ENCODE results near the gene S100A8. TPM values are rescaled to one million over a fixed set of nuclear protein-coding genes. Genes with fewer than 3 reads are reported as not detected.

Gene S100A8
- 100 to 1,000 TPM in 1 of 4 donors, 10 to 100 TPM in 3; 50.4 to 402 (median 59.6) TPM for total RNA-seq

DNA sequence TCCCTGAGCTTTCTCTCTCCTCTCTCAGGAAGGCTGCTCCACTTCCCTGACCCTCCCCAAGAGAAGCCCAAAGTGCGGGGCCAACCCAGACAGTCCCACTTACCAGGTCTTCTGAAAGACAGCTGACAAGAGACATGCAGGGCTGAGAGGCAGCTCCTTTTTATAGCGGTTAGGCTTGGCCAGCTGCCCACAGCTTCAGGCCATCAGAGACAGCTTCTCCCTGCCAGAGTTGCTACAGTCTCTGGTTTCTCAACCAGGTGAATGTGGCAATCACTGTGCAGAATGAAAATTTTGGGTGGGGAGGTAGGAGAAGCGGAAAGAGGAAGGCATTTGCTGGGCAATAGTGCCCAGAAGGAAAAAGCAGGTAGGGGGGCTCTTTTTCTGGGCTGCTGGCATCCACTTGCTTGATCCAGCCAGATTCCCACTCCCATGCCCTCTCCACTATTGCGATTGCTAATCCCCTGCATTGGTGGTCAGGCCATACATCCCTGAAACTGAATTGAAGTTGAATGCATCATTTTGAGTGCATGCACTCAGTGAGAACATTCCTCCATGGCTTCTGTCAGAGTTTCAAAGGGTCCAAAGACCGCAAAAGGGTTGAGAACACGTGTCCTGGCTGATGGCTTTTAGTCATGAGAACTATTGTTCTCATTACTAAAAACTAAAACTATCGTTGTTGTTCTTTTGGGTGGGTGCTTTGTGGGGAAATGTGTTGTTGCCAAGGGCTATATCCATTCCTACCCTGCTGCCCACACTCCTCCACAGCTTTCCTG is at the start of gene S100A8:
TSS of gene S100A8 (minus strand) at position 136 of the 773 bp plus-strand sequence. CDS start 538 bp downstream, outside the sequence.
- TF ChIP-seq, protein P1, sequence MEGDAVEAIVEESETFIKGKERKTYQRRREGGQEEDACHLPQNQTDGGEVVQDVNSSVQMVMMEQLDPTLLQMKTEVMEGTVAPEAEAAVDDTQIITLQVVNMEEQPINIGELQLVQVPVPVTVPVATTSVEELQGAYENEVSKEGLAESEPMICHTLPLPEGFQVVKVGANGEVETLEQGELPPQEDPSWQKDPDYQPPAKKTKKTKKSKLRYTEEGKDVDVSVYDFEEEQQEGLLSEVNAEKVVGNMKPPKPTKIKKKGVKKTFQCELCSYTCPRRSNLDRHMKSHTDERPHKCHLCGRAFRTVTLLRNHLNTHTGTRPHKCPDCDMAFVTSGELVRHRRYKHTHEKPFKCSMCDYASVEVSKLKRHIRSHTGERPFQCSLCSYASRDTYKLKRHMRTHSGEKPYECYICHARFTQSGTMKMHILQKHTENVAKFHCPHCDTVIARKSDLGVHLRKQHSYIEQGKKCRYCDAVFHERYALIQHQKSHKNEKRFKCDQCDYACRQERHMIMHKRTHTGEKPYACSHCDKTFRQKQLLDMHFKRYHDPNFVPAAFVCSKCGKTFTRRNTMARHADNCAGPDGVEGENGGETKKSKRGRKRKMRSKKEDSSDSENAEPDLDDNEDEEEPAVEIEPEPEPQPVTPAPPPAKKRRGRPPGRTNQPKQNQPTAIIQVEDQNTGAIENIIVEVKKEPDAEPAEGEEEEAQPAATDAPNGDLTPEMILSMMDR (IDR thresholded peaks at IDR 0.05) = no peak
- no peak for DNase-seq (ENCODE audit: low spot score)
- ATAC-seq (ENCODE audit: low FRiP score) = peak; percentile 31

DNA sequence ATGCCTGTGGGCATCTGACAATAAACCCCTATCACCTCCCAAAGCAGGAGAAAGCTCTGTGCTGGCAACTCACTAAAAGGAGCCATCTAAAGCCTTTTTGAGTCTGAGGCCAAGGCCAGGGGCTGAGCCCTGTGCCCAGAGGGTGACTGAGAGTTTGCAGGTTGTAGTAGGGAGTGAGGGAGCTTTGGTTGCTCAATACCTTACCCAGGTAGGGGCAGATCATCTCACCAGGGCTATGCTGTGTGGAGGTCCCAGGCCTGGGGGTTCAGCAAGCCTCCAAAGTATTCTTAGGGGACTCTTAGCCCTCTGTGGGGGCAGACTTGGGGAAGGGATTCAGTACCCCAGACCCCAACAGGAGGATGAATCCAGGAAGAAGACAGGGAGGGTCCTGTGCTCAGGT is 48.4 kb upstream of the S100A8 start:
- ATAC-seq (ENCODE audit: low FRiP score) = no peak
- DNase-seq (ENCODE audit: low spot score) = no peak
- TF ChIP-seq, protein P1 (IDR thresholded peaks at IDR 0.05) = no peak

- no peak for DNase-seq (ENCODE audit: low spot score)
Measured at GRCh38 chr1:153438599-153438998, 47.7 kb upstream of the S100A8 start.

GRCh38 chr1:153437236-153437635 is 46.4 kb upstream of the S100A8 start:
- DNase-seq (ENCODE audit: low spot score) (no peak), ATAC-seq (ENCODE audit: low FRiP score) (no peak)
- TF ChIP-seq, protein P1 (IDR thresholded peaks at IDR 0.05) = no peak

More at GRCh38 chr1:153438599-153438998, 47.7 kb upstream of the S100A8 start:
- ATAC-seq (ENCODE audit: low FRiP score) = no peak
- TF ChIP-seq, protein P1 (IDR thresholded peaks at IDR 0.05) = no peak

GRCh38 chr1:153434746-153435455 is 44.0 kb upstream of the S100A8 start:
- TF ChIP-seq, protein P1 (IDR thresholded peaks at IDR 0.05) = no peak
- no peak for DNase-seq (ENCODE audit: low spot score)
- no peak for ATAC-seq (ENCODE audit: low FRiP score)

DNA sequence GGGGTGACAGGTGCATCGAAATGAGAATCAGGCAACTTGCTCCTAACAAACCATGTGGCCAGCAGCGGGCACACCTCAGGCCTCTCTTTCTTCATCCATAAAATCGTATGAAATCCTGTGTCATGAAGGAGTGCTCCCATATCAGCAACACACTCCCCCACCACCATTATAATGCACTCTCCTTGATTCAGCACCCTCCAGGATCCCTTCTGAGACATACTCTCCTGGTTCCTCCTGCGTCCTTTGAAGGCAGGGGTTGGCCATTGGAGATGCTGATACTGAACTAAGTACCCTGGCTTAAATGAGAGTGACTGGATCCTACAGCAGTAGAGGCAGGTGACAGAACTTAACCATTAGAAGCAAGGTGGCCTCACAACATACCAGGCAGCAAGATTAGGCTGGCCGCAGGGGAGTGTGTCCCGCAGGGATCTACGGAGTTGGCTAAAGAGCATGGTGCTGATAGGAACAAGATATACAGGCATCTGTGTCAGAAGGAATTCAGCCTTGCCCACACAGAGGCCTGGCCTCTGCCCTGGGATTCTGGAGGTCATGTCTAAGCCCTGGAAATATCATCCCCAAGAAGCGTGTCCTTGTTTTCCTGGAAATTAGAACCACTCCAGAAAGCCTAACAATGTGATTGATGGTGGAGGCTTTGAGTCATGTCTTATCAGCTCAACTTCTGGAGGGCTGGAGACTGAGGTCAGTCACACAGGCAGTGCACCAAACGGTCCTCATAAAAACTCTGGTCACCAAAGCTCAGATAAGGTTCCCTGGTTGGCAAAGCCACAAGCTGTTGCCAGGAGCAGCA is 42.2 kb upstream of the S100A8 start:
- DNase-seq (ENCODE audit: low spot score) (no peak), ATAC-seq (ENCODE audit: low FRiP score) (no peak)
- TF ChIP-seq, protein P1 (IDR thresholded peaks at IDR 0.05) = no peak
